T-helper 1 cell (primary cell): ENCODE measurements around the gene EVI2B.
"Not testable (repeated sequence)": the region's sequence is repeated elsewhere in the genome, so short reads cannot be mapped to it uniquely, and the experiment has no call there.

ENCODE experiments used
- DNase-seq, 5 donors: peaks; one replicate each; pipeline ENCODE4 v3.0.0-alpha.2; 2012 to 2020

The EVI2B gene

GRCh38 chr17:31310260-31310659 is 3.6 kb downstream of the EVI2B start:
- peak; percentile 40 to 80 (median 61) for DNase-seq

DNA sequence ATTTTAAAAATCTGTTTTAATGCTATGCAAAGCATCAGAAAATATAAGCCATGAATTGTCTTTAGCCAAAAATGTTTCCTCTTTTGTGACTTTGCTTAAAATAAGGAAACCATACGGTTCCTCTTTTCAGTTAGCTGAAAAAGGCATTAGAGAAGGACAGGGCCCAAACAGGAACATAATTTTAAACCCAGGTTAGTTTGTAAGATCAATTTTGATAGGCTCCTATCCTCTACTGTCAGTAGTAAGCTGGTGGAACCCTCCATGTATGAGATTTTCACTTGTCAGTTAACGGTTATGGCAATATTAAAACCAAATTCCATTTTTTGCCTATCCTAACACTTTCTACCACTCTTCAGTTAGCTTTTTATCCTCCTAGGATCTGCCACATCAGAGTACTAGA is 4.3 kb downstream of the EVI2B start:
- peak in 1 of 5 donors; percentile 43 for DNase-seq

DNA sequence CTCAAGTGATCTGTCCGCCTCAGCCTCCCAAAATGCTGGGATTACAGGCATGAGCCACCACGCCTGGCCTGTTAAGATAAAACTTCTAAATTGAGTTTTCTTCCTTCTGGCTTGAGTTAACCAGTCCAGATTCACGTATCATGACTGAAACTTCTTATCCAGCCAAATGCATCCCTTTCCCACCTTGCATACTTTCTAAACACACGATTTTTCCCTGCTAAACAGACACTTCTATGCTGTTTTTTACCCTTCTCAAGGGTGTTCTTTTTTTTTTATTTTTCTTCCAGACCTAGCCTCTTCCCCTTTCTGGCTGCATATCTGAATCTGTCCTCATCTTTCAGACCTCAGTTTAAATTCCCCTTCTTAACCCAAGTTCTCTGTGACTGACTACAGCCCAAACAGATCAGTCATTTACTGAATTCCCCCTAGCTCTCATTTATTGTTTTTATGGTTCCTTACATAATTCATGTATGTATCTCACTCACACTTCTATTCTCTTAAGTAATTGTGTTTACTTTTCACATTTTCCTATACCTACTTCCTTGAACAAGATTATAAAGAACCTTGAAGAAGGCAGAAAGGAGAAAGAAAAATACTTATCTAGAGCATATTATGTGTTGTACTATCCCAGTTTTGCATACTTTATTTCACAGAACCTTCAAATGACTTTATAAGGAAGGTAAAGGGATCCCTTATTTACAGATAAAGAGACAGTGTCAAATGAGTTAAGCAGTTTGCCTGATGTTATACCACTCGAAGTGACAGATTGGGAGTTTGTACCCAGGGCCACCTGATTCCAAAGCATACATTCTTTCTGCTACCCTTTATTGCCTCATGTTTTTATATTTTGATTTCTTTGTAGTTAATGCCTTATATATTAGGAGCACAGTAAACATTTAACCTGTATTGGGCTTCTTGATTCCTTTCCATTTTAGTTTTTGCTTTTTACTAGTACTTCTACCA is 5.2 kb downstream of the EVI2B start:
- no peak for DNase-seq

- DNase-seq: no peak
Observed at GRCh38 chr17:31307640-31308039, 6.2 kb downstream of the EVI2B start.

DNA sequence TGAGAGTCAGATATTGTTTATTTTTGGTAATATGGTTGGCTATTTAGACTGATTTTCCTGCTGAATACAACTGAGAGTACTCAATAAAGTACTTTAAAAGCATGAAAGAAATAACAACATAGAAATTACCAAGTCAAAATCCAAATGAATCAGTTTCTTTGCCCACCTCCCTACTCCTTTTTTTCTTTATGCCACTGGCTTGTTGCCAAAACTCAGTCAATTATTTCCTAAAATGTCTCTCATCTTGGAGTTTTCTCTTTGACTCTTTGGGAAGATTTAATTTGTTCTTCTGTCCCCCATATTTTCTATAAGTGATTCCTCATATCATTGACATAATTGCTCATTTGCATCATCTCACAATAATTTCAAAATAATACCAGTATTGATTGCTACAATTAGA is 14.2 kb downstream of the EVI2B start:
- no peak for DNase-seq

DNA sequence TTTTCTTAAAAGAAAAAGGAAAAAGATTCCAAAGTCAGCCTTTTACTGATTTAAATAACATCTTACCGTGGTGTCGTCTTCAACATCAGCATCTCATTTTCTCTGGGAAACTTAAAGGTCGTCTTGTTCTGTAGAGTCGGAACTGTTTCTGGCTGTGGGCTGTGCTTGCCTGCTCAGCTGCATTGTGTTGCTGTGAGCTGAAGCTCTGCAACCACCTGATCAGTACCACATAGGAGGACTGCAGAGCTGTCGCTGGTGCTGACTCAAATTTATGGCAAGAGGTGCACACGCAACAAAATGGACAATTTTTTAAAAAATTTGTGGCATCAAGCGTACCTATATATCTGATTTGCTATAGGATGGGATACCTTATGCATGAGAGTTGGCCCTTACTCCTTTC is 16.8 kb downstream of the EVI2B start, which contains the start of gene OMG:
Gene OMG, minus strand, starts transcription at position 150 of the 400 bp plus-strand sequence. CDS start 908 bp downstream, outside the sequence.
- DNase-seq: no peak

GRCh38 chr17:31296142-31296541 is 17.7 kb downstream of the EVI2B start:
- no peak for DNase-seq

DNA sequence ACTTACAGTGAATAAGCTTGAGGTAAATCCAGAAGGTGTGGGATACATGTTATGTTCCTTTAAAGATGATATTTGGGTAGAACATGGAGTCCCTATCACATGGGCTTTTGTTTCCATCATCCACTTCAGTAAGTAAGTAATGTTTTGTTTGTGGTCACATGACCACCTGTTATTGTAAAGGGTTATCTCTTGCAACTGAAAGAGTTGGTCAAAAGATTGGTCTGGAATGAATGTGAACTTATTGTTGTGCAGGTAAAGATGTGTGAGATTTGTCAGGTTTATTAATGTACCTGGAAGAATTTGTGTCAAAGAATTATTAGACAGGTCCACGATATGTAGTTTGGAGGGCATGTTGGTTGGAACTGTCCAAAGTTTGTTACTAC is 18.4 kb downstream of the EVI2B start:
- no peak for DNase-seq

GRCh38 chr17:31294820-31295488 is 18.9 kb downstream of the EVI2B start:
- DNase-seq: no peak

GRCh38 chr17:31294231-31294630 is 19.6 kb downstream of the EVI2B start:
- no peak for DNase-seq

- DNase-seq: no peak
Observed at GRCh38 chr17:31293581-31293980, 20.3 kb downstream of the EVI2B start.

GRCh38 chr17:31291820-31292219 is 22.0 kb downstream of the EVI2B start:
- no peak for DNase-seq

- no peak for DNase-seq
Observed at GRCh38 chr17:31289790-31290189, 24.1 kb downstream of the EVI2B start.

DNA sequence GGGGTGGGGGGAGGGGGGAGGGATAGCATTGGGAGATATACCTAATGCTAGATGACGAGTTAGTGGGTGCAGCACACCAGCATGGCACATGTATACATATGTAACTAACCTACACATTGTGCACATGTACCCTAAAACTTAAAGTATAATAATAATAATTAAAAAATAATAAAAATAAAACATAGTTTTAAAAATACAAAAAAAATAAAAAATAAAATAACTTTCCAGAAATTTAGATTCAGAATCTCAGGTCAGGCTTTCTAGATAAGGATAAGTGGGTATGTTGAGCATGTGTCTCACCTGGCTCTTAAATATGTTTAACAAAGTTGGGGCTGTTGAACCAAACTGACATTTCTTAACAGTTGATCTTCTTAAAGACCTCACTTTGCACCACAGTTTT is 25.9 kb downstream of the EVI2B start:
- not testable (repeated sequence) for DNase-seq

DNA sequence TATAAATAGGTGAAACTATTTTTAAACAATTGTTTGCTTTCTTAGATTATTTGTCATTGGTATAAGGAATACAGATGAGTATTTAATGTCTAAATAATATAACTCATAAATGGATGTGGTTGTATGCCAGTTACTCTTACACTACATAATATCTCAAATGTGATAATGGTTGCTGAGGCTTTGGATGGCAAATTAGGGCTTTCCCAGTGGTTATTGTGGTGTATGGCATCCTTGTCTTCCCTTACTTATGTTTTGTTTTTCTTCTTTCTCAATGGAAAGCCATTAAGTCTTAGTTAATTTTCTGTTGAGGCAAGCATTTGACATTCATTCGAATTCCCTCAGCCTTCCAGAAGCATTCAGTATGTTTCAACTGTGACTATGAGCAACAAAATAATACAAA is 27.3 kb downstream of the EVI2B start:
- DNase-seq: no peak

DNA sequence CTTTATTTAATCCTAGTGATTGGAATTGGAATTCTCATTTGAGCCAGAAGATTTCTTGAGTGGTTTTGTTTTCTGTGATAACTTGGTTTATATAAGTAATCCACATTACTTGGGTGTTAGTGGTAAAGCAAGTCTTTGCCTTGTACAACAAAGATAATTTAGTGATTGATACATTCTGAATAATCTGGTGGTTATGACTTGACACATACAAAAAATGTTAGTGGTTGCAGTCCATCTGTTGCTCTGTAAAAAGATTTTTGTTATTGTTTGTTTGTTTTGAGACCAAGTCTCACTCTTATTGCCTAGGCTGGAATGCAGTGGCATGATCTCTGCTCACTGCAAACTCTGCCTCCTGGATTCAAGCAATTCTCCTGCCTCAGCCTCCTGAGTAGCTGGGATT is 30.0 kb downstream of the EVI2B start:
- DNase-seq: no peak

- DNase-seq: no peak
Observed at GRCh38 chr17:31281061-31281460, 32.8 kb downstream of the EVI2B start.

GRCh38 chr17:31279401-31279800 is 34.5 kb downstream of the EVI2B start:
- DNase-seq: no peak

DNA sequence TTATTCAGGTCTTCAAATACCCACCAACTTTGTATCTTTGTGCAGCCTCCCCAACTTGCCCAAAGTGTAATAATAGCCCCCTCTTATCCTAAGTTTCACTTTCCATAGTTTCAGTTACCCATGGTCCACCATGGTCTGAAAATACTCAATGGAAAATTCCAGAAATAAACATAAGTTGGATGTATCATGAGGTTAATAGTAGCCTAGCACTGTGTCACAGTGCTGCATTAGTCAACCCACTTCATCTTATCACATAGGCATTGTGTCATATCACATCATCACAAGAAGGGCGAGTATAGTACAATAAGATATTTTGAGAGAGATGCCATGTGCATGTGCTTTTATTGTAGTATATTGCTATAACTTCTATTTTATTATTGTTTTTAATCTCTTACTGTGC is 38.7 kb downstream of the EVI2B start:
- DNase-seq: no peak

DNA sequence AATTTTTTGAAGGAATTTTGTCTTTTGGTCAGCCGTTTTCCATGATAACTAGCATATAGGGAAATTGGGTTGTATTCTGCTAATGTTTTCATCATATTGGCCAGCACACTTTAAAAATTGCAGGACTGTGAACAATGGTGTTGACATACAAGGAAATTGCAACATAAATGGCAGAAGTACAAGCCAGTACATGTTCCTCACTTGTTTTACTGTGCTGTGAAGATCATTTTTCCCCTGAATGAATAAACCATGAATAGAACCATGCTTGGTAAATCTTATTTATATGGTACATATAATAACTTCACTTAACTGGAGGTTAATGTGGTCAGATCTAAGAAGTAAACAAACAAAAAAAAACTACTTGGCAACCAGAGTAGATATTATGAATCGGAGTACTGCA is 39.6 kb downstream of the EVI2B start:
- no peak for DNase-seq

- DNase-seq: no peak
Observed at GRCh38 chr17:31273516-31273915, 40.3 kb downstream of the EVI2B start.

- no peak for DNase-seq
Observed at GRCh38 chr17:31272803-31273202, 41.1 kb downstream of the EVI2B start.

DNA sequence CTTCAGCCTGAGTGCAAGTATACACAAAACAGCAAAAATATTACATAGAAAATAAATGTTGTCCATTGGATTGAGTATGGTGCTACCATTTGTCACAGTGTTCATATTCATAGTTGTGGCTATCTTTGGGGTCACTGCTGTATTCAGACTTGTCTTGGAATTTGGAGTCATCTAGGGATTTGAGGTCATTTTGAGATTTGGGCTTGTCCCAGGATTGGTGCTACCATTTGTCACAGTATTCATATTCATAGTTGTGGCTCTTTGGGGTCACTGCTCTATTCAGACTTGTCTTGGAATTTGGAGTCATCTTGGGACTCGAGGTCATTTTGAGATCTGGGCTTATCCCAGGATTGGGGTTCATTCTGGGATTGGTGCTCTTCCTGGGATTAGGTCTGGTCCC is 41.6 kb downstream of the EVI2B start:
- DNase-seq: no peak

GRCh38 chr17:31269578-31269983 is 44.3 kb downstream of the EVI2B start:
- no peak for DNase-seq
